Measurements from ENCODE around the gene PLCB2.

DNA sequence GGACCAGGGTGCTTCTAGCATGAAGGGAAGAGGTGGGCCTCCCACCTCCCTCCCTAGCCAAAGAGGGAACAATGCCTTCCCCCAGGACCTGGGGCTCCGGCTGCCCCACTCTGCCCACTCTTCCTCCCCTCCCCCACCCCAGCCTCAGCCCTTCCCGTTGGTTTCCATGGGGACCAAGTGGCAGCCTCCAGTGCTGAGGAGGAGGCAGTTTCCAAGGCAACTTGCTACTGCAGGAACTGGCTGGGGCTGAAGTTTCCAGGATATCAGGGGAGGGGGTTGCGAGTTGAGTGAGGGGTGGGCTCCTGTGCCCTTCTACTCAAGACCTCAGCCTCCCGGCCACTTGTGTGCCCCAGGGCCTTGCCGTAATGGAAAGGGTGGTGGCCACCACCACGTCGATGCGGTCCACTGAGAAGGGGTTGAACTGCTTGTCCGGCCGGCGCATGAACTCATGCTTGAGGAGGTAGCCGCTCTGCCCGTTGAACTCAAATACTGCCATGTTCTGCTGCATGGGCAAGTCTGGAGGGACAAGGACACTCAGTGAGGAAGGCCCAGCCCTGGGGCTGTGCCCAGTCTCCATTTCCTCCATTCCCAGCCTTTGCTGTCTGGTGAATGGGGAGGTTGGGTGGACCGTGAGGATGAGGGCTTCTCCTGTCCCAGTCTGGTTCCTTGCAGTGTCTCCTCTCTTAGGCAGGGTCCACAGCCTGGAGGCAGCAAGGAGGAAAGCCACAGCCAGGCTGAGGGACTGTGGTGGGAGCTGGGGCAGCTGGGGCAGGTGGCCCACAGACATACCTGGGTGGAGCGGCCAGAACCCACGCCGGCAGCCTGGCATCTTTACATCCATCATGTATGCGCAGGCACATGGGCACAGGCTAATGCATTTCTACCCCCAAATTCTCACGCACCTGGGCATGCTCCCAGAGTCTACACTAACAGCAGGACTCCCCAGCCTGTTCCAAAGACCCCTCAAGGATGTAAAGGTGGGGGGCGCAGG, 13.5 kb downstream of the PLCB2 start:
- TF ChIP-seq, protein P1, sequence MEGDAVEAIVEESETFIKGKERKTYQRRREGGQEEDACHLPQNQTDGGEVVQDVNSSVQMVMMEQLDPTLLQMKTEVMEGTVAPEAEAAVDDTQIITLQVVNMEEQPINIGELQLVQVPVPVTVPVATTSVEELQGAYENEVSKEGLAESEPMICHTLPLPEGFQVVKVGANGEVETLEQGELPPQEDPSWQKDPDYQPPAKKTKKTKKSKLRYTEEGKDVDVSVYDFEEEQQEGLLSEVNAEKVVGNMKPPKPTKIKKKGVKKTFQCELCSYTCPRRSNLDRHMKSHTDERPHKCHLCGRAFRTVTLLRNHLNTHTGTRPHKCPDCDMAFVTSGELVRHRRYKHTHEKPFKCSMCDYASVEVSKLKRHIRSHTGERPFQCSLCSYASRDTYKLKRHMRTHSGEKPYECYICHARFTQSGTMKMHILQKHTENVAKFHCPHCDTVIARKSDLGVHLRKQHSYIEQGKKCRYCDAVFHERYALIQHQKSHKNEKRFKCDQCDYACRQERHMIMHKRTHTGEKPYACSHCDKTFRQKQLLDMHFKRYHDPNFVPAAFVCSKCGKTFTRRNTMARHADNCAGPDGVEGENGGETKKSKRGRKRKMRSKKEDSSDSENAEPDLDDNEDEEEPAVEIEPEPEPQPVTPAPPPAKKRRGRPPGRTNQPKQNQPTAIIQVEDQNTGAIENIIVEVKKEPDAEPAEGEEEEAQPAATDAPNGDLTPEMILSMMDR (IDR thresholded peaks at IDR 0.05; ENCODE audit: low read depth, low read length): no peak
- TF ChIP-seq POLR2A (IDR thresholded peaks at IDR 0.05; ENCODE audit: extremely low read depth, insufficient read length): no peak
- TF ChIP-seq, protein P2, sequence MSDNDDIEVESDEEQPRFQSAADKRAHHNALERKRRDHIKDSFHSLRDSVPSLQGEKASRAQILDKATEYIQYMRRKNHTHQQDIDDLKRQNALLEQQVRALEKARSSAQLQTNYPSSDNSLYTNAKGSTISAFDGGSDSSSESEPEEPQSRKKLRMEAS (IDR thresholded peaks at IDR 0.05; ENCODE audit: low read depth, low read length): no peak
- TF ChIP-seq MYC (IDR thresholded peaks at IDR 0.05; ENCODE audit: low read depth, low read length): no peak
